ENCODE data around the gene PDPK1. TPM values are rescaled to one million over a fixed set of nuclear protein-coding genes. Genes with fewer than 3 reads are reported as not detected.

Gene PDPK1
- polyA plus RNA-seq, 1 donor (not counting 4 experiments of a cell fraction or from before 2014, with no cell fraction given), result 23.4 TPM

DNA sequence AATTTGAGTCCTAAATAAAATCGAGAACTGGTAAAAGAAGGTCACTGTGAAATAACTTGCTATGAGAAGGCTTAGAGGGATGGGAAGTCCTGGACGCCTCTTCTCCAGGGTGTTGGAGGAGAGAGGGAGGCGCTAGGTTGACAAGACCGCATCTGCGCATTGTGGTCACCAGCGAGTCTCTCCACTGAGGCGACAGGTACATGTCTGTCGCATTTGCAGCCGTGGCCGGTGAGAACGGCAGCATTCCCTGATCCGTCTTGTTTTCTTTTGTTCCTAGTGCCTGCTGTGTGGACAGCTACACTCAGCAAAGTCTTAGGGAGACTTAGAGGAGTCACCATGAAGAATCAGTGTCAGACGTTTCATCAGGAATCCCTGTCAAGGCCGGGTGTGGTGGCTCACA is 32.1 kb upstream of the PDPK1 start:
- Histone ChIP-seq H3K27ac (ENCODE audit: control insufficient read depth, insufficient read depth, low read length) (no peak overlapping the region), H3K9ac (ENCODE audit: control insufficient read depth, extremely low read depth, insufficient read depth, low read length) (no peak overlapping the region), H3K79me2 (ENCODE audit: control insufficient read depth, insufficient read depth, low read length) (no peaks in the 10 kb centered on the region), H3K9me1 (ENCODE audit: control insufficient read depth, extremely low read depth, insufficient read depth, low read length) (no peaks in the 10 kb centered on the region), H4K20me1 (ENCODE audit: control insufficient read depth, extremely low read depth, insufficient read depth, low read length) (peaks cover 3% of the 10 kb centered on the region), H3K4me3 (ENCODE audit: control insufficient read depth in 2 of 3, extremely low read depth in 1 of 3, insufficient read depth in 2 of 3, low read depth in 1 of 3, low read length in 3 of 3) (no peak overlapping the region), H3K9me3 (ENCODE audit: control insufficient read depth, low read depth, low read length) (no peaks in the 10 kb centered on the region), H3K27me3 (ENCODE audit: control insufficient read depth, extremely low read depth, insufficient read depth, low read length) (no peaks in the 10 kb centered on the region), H2AFZ (ENCODE audit: control insufficient read depth, low read length) (no peak overlapping the region), H3K4me2 (ENCODE audit: control insufficient read depth, extremely low read depth, insufficient read depth, low read depth, low read length) (no peak overlapping the region), H3K4me1 (ENCODE audit: control insufficient read depth, extremely low read depth, insufficient read depth, low read length) (no peaks in the 10 kb centered on the region), H3K36me3 (ENCODE audit: control insufficient read depth in 2 of 2, extremely low read depth in 1 of 2, insufficient read depth in 2 of 2, low read length in 2 of 2) (no peaks in the 10 kb centered on the region)
- dilution Hi-C loops (cut with MboI; ENCODE audit: extremely low pct_ligation_motif_present, low sequenced_read_pairs), result no loop called here
- TF ChIP-seq, protein P1, sequence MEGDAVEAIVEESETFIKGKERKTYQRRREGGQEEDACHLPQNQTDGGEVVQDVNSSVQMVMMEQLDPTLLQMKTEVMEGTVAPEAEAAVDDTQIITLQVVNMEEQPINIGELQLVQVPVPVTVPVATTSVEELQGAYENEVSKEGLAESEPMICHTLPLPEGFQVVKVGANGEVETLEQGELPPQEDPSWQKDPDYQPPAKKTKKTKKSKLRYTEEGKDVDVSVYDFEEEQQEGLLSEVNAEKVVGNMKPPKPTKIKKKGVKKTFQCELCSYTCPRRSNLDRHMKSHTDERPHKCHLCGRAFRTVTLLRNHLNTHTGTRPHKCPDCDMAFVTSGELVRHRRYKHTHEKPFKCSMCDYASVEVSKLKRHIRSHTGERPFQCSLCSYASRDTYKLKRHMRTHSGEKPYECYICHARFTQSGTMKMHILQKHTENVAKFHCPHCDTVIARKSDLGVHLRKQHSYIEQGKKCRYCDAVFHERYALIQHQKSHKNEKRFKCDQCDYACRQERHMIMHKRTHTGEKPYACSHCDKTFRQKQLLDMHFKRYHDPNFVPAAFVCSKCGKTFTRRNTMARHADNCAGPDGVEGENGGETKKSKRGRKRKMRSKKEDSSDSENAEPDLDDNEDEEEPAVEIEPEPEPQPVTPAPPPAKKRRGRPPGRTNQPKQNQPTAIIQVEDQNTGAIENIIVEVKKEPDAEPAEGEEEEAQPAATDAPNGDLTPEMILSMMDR (optimal IDR thresholded peaks at IDR 0.05 in 1 of 3, IDR thresholded peaks at IDR 0.05 in 1 of 3, conservative IDR thresholded peaks at IDR 0.05 in 1 of 3; ENCODE audit: extremely low read depth in 1 of 3, insufficient read depth in 2 of 3, low read length in 3 of 3), result no peak
- TF ChIP-seq EZH2 (IDR thresholded peaks at IDR 0.05; ENCODE audit: low read length), result no peak
- DNase-seq (ENCODE audit: low read depth, low spot score) (no peak), FAIRE-seq (no peak)

DNA sequence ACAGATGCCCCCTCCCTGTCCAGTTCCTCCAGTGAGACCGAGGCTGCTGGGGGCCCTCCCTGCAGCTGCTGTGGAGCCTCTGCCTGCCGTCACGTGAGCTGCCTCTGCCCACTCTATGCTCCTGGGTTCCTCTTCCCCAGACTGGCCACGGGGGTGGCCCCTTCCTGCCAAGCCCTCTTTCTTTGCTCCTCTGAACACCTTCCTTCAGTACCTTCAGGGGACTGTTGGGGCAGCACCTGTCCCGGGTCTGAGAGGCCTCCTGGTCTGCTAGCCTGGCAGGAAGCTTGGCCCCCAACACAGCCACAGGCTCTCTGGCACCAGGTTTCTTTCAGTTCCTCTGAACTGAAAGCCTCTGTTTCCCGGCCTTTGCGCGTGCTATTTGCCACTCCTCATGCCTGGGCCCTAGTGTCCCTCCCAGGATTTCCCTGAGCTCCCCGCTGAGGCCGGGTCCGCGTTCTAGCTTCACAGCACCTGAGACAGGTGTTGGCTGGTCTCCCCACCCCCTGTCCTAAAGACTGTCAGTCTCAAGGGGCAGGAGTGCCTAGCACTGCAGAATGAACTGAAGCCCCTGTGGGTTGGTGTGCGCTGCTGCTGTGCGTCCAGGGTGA is 30.7 kb upstream of the PDPK1 start:
- TF ChIP-seq, protein P1 (optimal IDR thresholded peaks at IDR 0.05 in 1 of 3, IDR thresholded peaks at IDR 0.05 in 1 of 3, conservative IDR thresholded peaks at IDR 0.05 in 1 of 3; ENCODE audit: extremely low read depth in 1 of 3, insufficient read depth in 2 of 3, low read length in 3 of 3), result no peak
- TF ChIP-seq EZH2 (IDR thresholded peaks at IDR 0.05; ENCODE audit: low read length), result no peak
- no peaks in the 10 kb centered on the region for H3K9me1 ChIP-seq (ENCODE audit: control insufficient read depth, extremely low read depth, insufficient read depth, low read length)
- H3K36me3 ChIP-seq (ENCODE audit: control insufficient read depth in 2 of 2, extremely low read depth in 1 of 2, insufficient read depth in 2 of 2, low read length in 2 of 2), result no peaks in the 10 kb centered on the region
- H4K20me1 ChIP-seq (ENCODE audit: control insufficient read depth, extremely low read depth, insufficient read depth, low read length), result no peaks in the 10 kb centered on the region
- no peaks in the 10 kb centered on the region for H3K27me3 ChIP-seq (ENCODE audit: control insufficient read depth, extremely low read depth, insufficient read depth, low read length)
- H2AFZ ChIP-seq (ENCODE audit: control insufficient read depth, low read length), result no peak overlapping the region
- H3K9me3 ChIP-seq (ENCODE audit: control insufficient read depth, low read depth, low read length), result no peaks in the 10 kb centered on the region
- H3K79me2 ChIP-seq (ENCODE audit: control insufficient read depth, insufficient read depth, low read length), result no peaks in the 10 kb centered on the region
- dilution Hi-C loops (cut with MboI; ENCODE audit: extremely low pct_ligation_motif_present, low sequenced_read_pairs), result no loop called here
- FAIRE-seq (no peak), DNase-seq (ENCODE audit: low read depth, low spot score) (no peak)
- H3K9ac ChIP-seq (ENCODE audit: control insufficient read depth, extremely low read depth, insufficient read depth, low read length), result no peak overlapping the region
- no peak overlapping the region for H3K27ac ChIP-seq (ENCODE audit: control insufficient read depth, insufficient read depth, low read length)
- no peak overlapping the region for H3K4me2 ChIP-seq (ENCODE audit: control insufficient read depth, extremely low read depth, insufficient read depth, low read depth, low read length)
- H3K4me1 ChIP-seq (ENCODE audit: control insufficient read depth, extremely low read depth, insufficient read depth, low read length), result no peaks in the 10 kb centered on the region
- H3K4me3 ChIP-seq (ENCODE audit: control insufficient read depth in 2 of 3, extremely low read depth in 1 of 3, insufficient read depth in 2 of 3, low read depth in 1 of 3, low read length in 3 of 3), result no peak overlapping the region
